A549 (cell line): ENCODE measurements around the gene SCYL1. TPM values are rescaled to one million over a fixed set of nuclear protein-coding genes. Genes with fewer than 3 reads are reported as not detected.

Experiments
- ATOH8 ChIP-seq: fragments of 250-450 bp; sonication (Bioruptor Pico); IDR thresholded peaks from 2 replicates; pipeline ENCODE4 v1.5.0; 2020; ENCODE audit warnings: low read depth, mild to moderate bottlenecking, moderate library complexity
- BCL3 ChIP-seq: fragments of >200 bp; sonication (Bioruptor Twin); formaldehyde crosslinking; IDR thresholded peaks from 3 replicates; pipeline ENCODE4 v1.6.1; 2016
- CBX2 ChIP-seq: fragments of 200-600 bp; sonication (generic); IDR thresholded peaks from 2 replicates; pipeline ENCODE4 v1.6.1; 2016; ENCODE audit warnings: low read depth, mild to moderate bottlenecking, borderline replicate concordance
- CBX8 ChIP-seq: fragments of 200-600 bp; sonication (generic); IDR thresholded peaks from 2 replicates; pipeline ENCODE4 v1.6.1; 2016
- CEBPB ChIP-seq, 2 experiments: fragments of >200 bp in 1 of 2; sonication (Bioruptor Twin) in 1 of 2; formaldehyde crosslinking in 1 of 2; IDR thresholded peaks; 2 replicates each; pipeline ENCODE4 v1.6.1; 2012 to 2016
- EHF ChIP-seq: fragments of 250-450 bp; sonication (Bioruptor Pico); IDR thresholded peaks from 2 replicates; pipeline ENCODE4 v1.5.0; 2020; ENCODE audit warnings: mild to moderate bottlenecking
- EHMT2 ChIP-seq: fragments of 200-600 bp; sonication (generic); IDR thresholded peaks from 2 replicates; pipeline ENCODE4 v1.6.1; 2016; ENCODE audit warnings: antibody characterized with exemption, low read depth, mild to moderate bottlenecking, moderate library complexity
- ELK1 ChIP-seq: fragments of 150-350 bp; IDR thresholded peaks from 2 replicates; pipeline ENCODE4 v1.6.1; 2014; ENCODE audit warnings: low read depth, mild to moderate bottlenecking, low read length
- EP300 ChIP-seq, 2 experiments: fragments of >200 bp; sonication (Bioruptor Twin); formaldehyde crosslinking; IDR thresholded peaks; 2 replicates in 1 of 2; 3 replicates in 1 of 2; pipeline ENCODE4 v1.6.1; 2016 to 2017
- ESRRA ChIP-seq: fragments of 150-350 bp; IDR thresholded peaks from 2 replicates; pipeline ENCODE4 v1.6.1; 2014; ENCODE audit warnings: mild to moderate bottlenecking, low read length, borderline replicate concordance
- FOSL2 ChIP-seq, 2 experiments: fragments of 450-650 bp in 1 of 2; fragments of >200 bp in 1 of 2; sonication (Bioruptor Twin) in 1 of 2; formaldehyde crosslinking; IDR thresholded peaks; 2 replicates each; pipeline versions ENCODE4 v1.5.0 to v1.6.1; 2016 to 2020; ENCODE audit warnings: mild to moderate bottlenecking in 1 of 2, moderate library complexity in 1 of 2
- HDAC2 ChIP-seq: fragments of 200-600 bp; sonication (generic); IDR thresholded peaks from 2 replicates; pipeline ENCODE4 v1.6.1; 2016
- HES2 ChIP-seq: fragments of >200 bp; sonication (Bioruptor Twin); formaldehyde crosslinking; IDR thresholded peaks from 2 replicates; pipeline ENCODE4 v1.6.1; 2016
- HMGXB4 ChIP-seq: fragments of 250-450 bp; sonication (Bioruptor Pico); IDR thresholded peaks from 2 replicates; pipeline ENCODE4 v1.5.0; 2021; ENCODE audit warnings: mild to moderate bottlenecking, moderate library complexity, borderline replicate concordance
- HOXB13 ChIP-seq: fragments of 250-450 bp; sonication (Bioruptor Pico); IDR thresholded peaks from 2 replicates; pipeline ENCODE4 v1.5.0; 2020; ENCODE audit warnings: low read depth, mild to moderate bottlenecking, moderate library complexity
- JUN ChIP-seq, 2 experiments: fragments of >200 bp; sonication (Bioruptor Twin); formaldehyde crosslinking; IDR thresholded peaks; 2 replicates in 1 of 2; 3 replicates in 1 of 2; pipeline ENCODE4 v1.6.1; 2016 to 2017
- KDM1A ChIP-seq: fragments of 200-600 bp; sonication (generic); IDR thresholded peaks from 2 replicates; pipeline ENCODE4 v1.6.1; 2016; ENCODE audit warnings: low read depth, mild to moderate bottlenecking
- MAFK ChIP-seq: fragments of 450-650 bp; IDR thresholded peaks from 2 replicates; pipeline ENCODE4 v1.6.1; 2014; ENCODE audit not compliant: partially characterized antibody
- MAX ChIP-seq: IDR thresholded peaks from 2 replicates; pipeline ENCODE4 v1.6.1; 2012
- NFE2L2 ChIP-seq: fragments of 150-350 bp; conservative IDR thresholded peaks from 2 replicates; pipeline ENCODE4 v1.6.1; 2014; ENCODE audit warnings: low read length
- NPAS2 ChIP-seq: fragments of 250-450 bp; sonication (Bioruptor Pico); IDR thresholded peaks from 2 replicates; pipeline ENCODE4 v1.8.0; 2022; ENCODE audit warnings: mild to moderate bottlenecking, moderate library complexity, borderline replicate concordance
- NR3C1 ChIP-seq: fragments of >200 bp; sonication (Bioruptor Twin); formaldehyde crosslinking; IDR thresholded peaks from 3 replicates; pipeline ENCODE4 v1.6.1; 2017
- PHF8 ChIP-seq: fragments of 200-600 bp; sonication (generic); IDR thresholded peaks from 2 replicates; pipeline ENCODE4 v1.6.1; 2016; ENCODE audit warnings: low read depth, mild to moderate bottlenecking, antibody characterized with exemption, moderate library complexity, borderline replicate concordance
- POLR2AphosphoS2 ChIP-seq: conservative IDR thresholded peaks from 2 replicates; pipeline ENCODE4 v1.6.1; 2012; ENCODE audit warnings: low read length, improper control_type of control experiment, inconsistent platforms
- REST ChIP-seq: fragments of 200-600 bp; sonication (generic); IDR thresholded peaks from 2 replicates; pipeline ENCODE4 v1.6.1; 2016; ENCODE audit warnings: antibody characterized with exemption, mild to moderate bottlenecking, moderate library complexity
- RFX5 ChIP-seq: fragments of 450-650 bp; IDR thresholded peaks from 2 replicates; pipeline ENCODE4 v1.7.1; 2014; ENCODE audit warnings: antibody characterized with exemption, mild to moderate bottlenecking, moderate library complexity
- RNF2 ChIP-seq: fragments of 200-600 bp; sonication (generic); IDR thresholded peaks from 2 replicates; pipeline ENCODE4 v1.6.1; 2016; ENCODE audit warnings: low read depth, mild to moderate bottlenecking, antibody characterized with exemption, moderate library complexity, borderline replicate concordance
- SREBF2 ChIP-seq: fragments of 450-650 bp; IDR thresholded peaks from 2 replicates; pipeline ENCODE4 v1.6.1; 2014; ENCODE audit warnings: mild to moderate bottlenecking, moderate library complexity
- TFCP2L1 ChIP-seq: fragments of 250-450 bp; sonication (Bioruptor Pico); IDR thresholded peaks from 2 replicates; pipeline ENCODE4 v1.5.0; 2021; ENCODE audit warnings: mild to moderate bottlenecking
- ZC3H11A ChIP-seq: fragments of 450-650 bp; IDR thresholded peaks from 2 replicates; pipeline ENCODE4 v1.6.1; 2014; ENCODE audit warnings: antibody characterized with exemption, mild to moderate bottlenecking
- ZFP36 ChIP-seq: fragments of 450-650 bp; IDR thresholded peaks from 2 replicates; pipeline ENCODE4 v1.6.1; 2014; ENCODE audit warnings: borderline replicate concordance; ENCODE audit not compliant: partially characterized antibody
- ZSCAN20 ChIP-seq: fragments of 250-450 bp; sonication (Bioruptor Pico); IDR thresholded peaks from 2 replicates; pipeline ENCODE4 v1.8.0; 2022; ENCODE audit warnings: mild to moderate bottlenecking, moderate library complexity
- polyA plus RNA-seq, 4 experiments: library from polyadenylated mRNA; depleted of rRNA in 3 of 4; stranded (reverse); fragments of >200 nt; fragmentation: RNase III in 1 of 4; extraction: RNeasy Plus Mini Kit Qiagen cat#74134 plus additional on column Dnase treatment in 1 of 4; gene quantifications; 2 replicates in 3 of 4; 3 replicates in 1 of 4; pipeline ENCODE4 v1.2.3, GENCODE V29; 2011 to 2017

SCYL1 gene
- polyA plus RNA-seq, 2 of the 4 experiments (the other 2 are of a cell fraction) = 30.8 to 46.8 TPM

GRCh38 chr11:65569973-65570918 lies 45.4 kb downstream of the SCYL1 start, which contains the start of gene ZNRD2 (continued):
- no peak for TF ChIP-seq KDM1A
- TF ChIP-seq ESRRA = no peak
- TF ChIP-seq HMGXB4 = no peak
- no peak for TF ChIP-seq ELK1
- no peak for TF ChIP-seq SREBF2
- TF ChIP-seq CBX2 = no peak
- peak; percentile 60; the same call in 2 of the 3 replicates for TF ChIP-seq BCL3
- TF ChIP-seq PHF8 = no peak; the same call in 1 of the 2 replicates
- no peak for TF ChIP-seq RFX5
- no peak for TF ChIP-seq HOXB13
- no peak for TF ChIP-seq ATOH8 (CRISPR knock-in tag)
- TF ChIP-seq ZC3H11A = no peak
- no peak for TF ChIP-seq EHMT2
- no peak for TF ChIP-seq REST
- no peak for TF ChIP-seq HES2
- no peak for TF ChIP-seq NR3C1
- no peak for TF ChIP-seq ZSCAN20 (CRISPR knock-in tag)
- TF ChIP-seq CEBPB (IDR thresholded peaks at IDR 0.05) = no peak
- no peak for TF ChIP-seq CBX8
- no peak for TF ChIP-seq NPAS2 (CRISPR knock-in tag)
- no peak for TF ChIP-seq POLR2AphosphoS2
- TF ChIP-seq ZFP36 = no peak
- TF ChIP-seq MAFK = no peak
- no peak for TF ChIP-seq NFE2L2
- 0 out of 5 replicates have a peak, but pooled peaks of 1 of the 2 experiments have one; percentile 26 for TF ChIP-seq EP300 (IDR thresholded peaks at IDR 0.05)
- TF ChIP-seq JUN (IDR thresholded peaks at IDR 0.05) = peak; percentile 52 to 86
- TF ChIP-seq MAX = peak; percentile 85
- TF ChIP-seq FOSL2 (IDR thresholded peaks at IDR 0.05) = no peak
- no peak for TF ChIP-seq FOSL2 (CRISPR knock-in tag; IDR thresholded peaks at IDR 0.05)
- no peak for TF ChIP-seq TFCP2L1 (CRISPR knock-in tag)
- no peak for TF ChIP-seq EHF (CRISPR knock-in tag)
- peak; percentile 84; the same call in 1 of the 2 replicates for TF ChIP-seq HDAC2
- no peak for TF ChIP-seq RNF2
